Stimulated activated naive CD8-positive, alpha-beta T cell treated with anti-CD3 and anti-CD28 coated beads, Interleukin-15, amount 100 ng/mL, for 72 hours (primary cell): ENCODE results near the gene NRCAM.

ENCODE experiments used
- ATAC-seq: fragments of 150-1000 bp; cut with Tn5 transposase; 2 replicates; pipeline ENCODE4 v1.10.0; 2021; ENCODE audit warnings: mild to moderate bottlenecking, moderate library complexity
- DNase-seq, 2 donors: peaks; one replicate each; pipeline ENCODE4 v3.0.0; 2021 to 2022
- H3K27ac Mint-ChIP-seq, 2 donors: one replicate each; pipeline ENCODE4 v1.8.0; 2022; ENCODE audit warnings: mild to moderate bottlenecking in 2 of 2, mixed read lengths in 2 of 2, moderate library complexity in 2 of 2
- H3K27me3 Mint-ChIP-seq: one replicate; pipeline ENCODE4 v1.8.0; 2022; ENCODE audit warnings: mixed read lengths
- H3K4me1 Mint-ChIP-seq: one replicate; pipeline ENCODE4 v1.8.0; 2022; ENCODE audit warnings: mild to moderate bottlenecking, mixed read lengths
- H3K4me3 Mint-ChIP-seq, 2 donors: one replicate each; pipeline ENCODE4 v1.8.0; 2022; ENCODE audit warnings: mild to moderate bottlenecking in 2 of 2, mixed read lengths in 2 of 2, moderate library complexity in 1 of 2
- H3K9me3 Mint-ChIP-seq, 2 donors: one replicate each; pipeline ENCODE4 v1.8.0; 2022; ENCODE audit warnings: mixed read lengths in 2 of 2

The NRCAM gene

DNA sequence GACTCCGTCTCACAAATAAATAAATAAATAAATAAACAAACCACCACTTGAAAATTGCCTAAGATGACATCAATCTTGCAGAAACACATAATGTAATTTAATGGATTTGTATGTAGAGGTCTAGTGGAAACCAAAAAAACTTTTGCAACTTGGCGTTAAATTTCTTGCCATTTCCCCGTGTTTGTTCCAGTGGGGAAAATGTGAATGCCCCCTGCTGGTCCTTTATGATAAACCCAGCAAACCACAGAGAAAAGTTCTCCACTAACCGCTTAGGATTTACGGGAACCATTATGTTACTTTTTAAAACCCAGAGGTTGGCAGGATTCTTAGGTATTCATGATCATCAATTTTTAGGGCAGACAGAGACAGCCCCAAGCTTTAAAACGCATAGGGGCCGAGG is 358.5 kb downstream of the NRCAM start:
- peaks cover 13% of the 10 kb centered on the region for H3K27me3 Mint-ChIP-seq
- H3K4me1 Mint-ChIP-seq, result no peaks in the 10 kb centered on the region
- H3K27ac Mint-ChIP-seq, result no peak overlapping the region
- no peak for DNase-seq
- ATAC-seq, result no peak
- H3K4me3 Mint-ChIP-seq, result no peak overlapping the region
- no peaks in the 10 kb centered on the region for H3K9me3 Mint-ChIP-seq
